Fibroblast of lung (primary cell): ENCODE results near the gene ERI3. TPM values are rescaled to one million over a fixed set of nuclear protein-coding genes. Genes with fewer than 3 reads are reported as not detected.

ENCODE experiments used
- DNase-seq, 2 donors: peaks; one replicate each; pipeline versions ENCODE4 v3.0.0 to v3.0.0-alpha.2; 2010; ENCODE audit warnings: low read depth in 2 of 2
- H2AFZ ChIP-seq: 2 replicates; pipeline ENCODE4 v1.5.1; 2012; ENCODE audit warnings: low read length, control low read depth, inconsistent platforms
- H3K27ac ChIP-seq: 2 replicates; pipeline ENCODE4 v1.5.1; 2011; ENCODE audit warnings: low read length, control low read depth; ENCODE audit not compliant: insufficient read depth
- H3K27me3 ChIP-seq: 2 replicates; pipeline ENCODE4 v1.5.1; 2011; ENCODE audit warnings: mild to moderate bottlenecking, low read length; ENCODE audit not compliant: control insufficient read depth, insufficient read depth
- H3K36me3 ChIP-seq: 2 replicates; pipeline ENCODE4 v1.5.1; 2011; ENCODE audit warnings: low read length; ENCODE audit not compliant: control insufficient read depth, insufficient read depth
- H3K4me1 ChIP-seq: 2 replicates; pipeline ENCODE4 v1.5.1; 2011; ENCODE audit warnings: low read length; ENCODE audit not compliant: control insufficient read depth, insufficient read depth; ENCODE audit errors: extremely low read depth
- H3K4me2 ChIP-seq: 2 replicates; pipeline ENCODE4 v1.5.1; 2011; ENCODE audit warnings: low read length, control low read depth; ENCODE audit not compliant: insufficient read depth; ENCODE audit errors: extremely low read depth
- H3K4me3 ChIP-seq, 4 experiments: fragments of 200-600 bp in 1 of 4; sonication (generic) in 1 of 4; replicated peaks in 1 of 4; 2 replicates each; pipeline ENCODE4 v1.5.1; 2011 to 2016; ENCODE audit warnings: low read length in 4 of 4, low read depth in 3 of 4, mild to moderate bottlenecking in 3 of 4, control low read depth in 2 of 4, inconsistent platforms in 1 of 4, mixed read lengths in 1 of 4; ENCODE audit not compliant: insufficient read depth in 1 of 4; ENCODE audit errors: control extremely low read depth in 1 of 4
- H3K79me2 ChIP-seq: 2 replicates; pipeline ENCODE4 v1.5.1; 2012; ENCODE audit warnings: mild to moderate bottlenecking, low read length, inconsistent platforms; ENCODE audit not compliant: control insufficient read depth, insufficient read depth
- H3K9ac ChIP-seq: 2 replicates; pipeline ENCODE4 v1.5.1; 2011; ENCODE audit warnings: mild to moderate bottlenecking, low read length, control low read depth; ENCODE audit not compliant: insufficient read depth
- H3K9me3 ChIP-seq: 2 replicates; pipeline ENCODE4 v1.5.1; 2012; ENCODE audit warnings: low read depth, low read length; ENCODE audit not compliant: control insufficient read depth, insufficient read depth
- H4K20me1 ChIP-seq: 2 replicates; pipeline ENCODE4 v1.5.1; 2011; ENCODE audit warnings: low read length; ENCODE audit not compliant: control insufficient read depth, insufficient read depth; ENCODE audit errors: extremely low read depth
- CTCF ChIP-seq, 2 donors: IDR thresholded peaks in 1 of 2; conservative IDR thresholded peaks in 1 of 2; 1 replicate in 1 of 2; 2 replicates in 1 of 2; pipeline ENCODE4 v1.5.1; 2011 to 2012; ENCODE audit warnings: low read length in 2 of 2, control low read depth in 1 of 2, inconsistent platforms in 1 of 2, low read depth in 1 of 2, mild to moderate bottlenecking in 1 of 2
- EZH2 ChIP-seq: IDR thresholded peaks from 2 replicates; pipeline ENCODE4 v1.5.1; 2012; ENCODE audit warnings: low read length, control low read depth, mild to moderate bottlenecking; ENCODE audit errors: missing control alignments
- polyA plus RNA-seq, 2 donors: library from polyadenylated mRNA; depleted of rRNA in 1 of 2; stranded (reverse) in 1 of 2; unstranded in 1 of 2; fragments of >200 nt; gene quantifications; 2 replicates each; pipeline ENCODE4 v1.2.1, GENCODE V29; 2011 to 2012; ENCODE audit warnings: missing spikeins in 1 of 2
- total RNA-seq: library from RNA; depleted of rRNA; stranded (reverse); fragments of >200 nt; gene quantifications from 2 replicates; pipeline ENCODE4 v1.2.1, GENCODE V29; 2014

Gene ERI3
- total and polyA plus RNA-seq, 2 donors (not counting 1 experiment from before 2014, with no cell fraction given), result 43.4 to 44.9 TPM

GRCh38 chr1:44251989-44252671 is 102.9 kb downstream of the ERI3 start:
- no peak overlapping the region for H2AFZ ChIP-seq
- H3K36me3 ChIP-seq, result no peaks in the 10 kb centered on the region
- no peak for DNase-seq
- TF ChIP-seq EZH2, result no peak
- no peak for TF ChIP-seq CTCF (conservative IDR thresholded peaks at IDR 0.05 in 1 of 2, IDR thresholded peaks at IDR 0.05 in 1 of 2; ENCODE audit: low read depth in 1 of 2, low read length in 2 of 2)
- no peaks in the 10 kb centered on the region for H4K20me1 ChIP-seq
- no peak overlapping the region for H3K4me3 ChIP-seq
- H3K4me1 ChIP-seq, result no peaks in the 10 kb centered on the region
- H3K9me3 ChIP-seq, result no peaks in the 10 kb centered on the region
- H3K9ac ChIP-seq, result no peak overlapping the region
- H3K79me2 ChIP-seq, result no peaks in the 10 kb centered on the region
- H3K27ac ChIP-seq, result no peak overlapping the region
- H3K27me3 ChIP-seq, result no peaks in the 10 kb centered on the region
- no peak overlapping the region for H3K4me2 ChIP-seq

- Histone ChIP-seq H3K27me3 (no peaks in the 10 kb centered on the region), H3K27ac (no peak overlapping the region), H3K36me3 (no peaks in the 10 kb centered on the region), H3K4me2 (no peak overlapping the region), H2AFZ (no peak overlapping the region), H3K4me3 (no peak overlapping the region), H3K9me3 (no peaks in the 10 kb centered on the region), H3K79me2 (no peaks in the 10 kb centered on the region), H3K4me1 (no peaks in the 10 kb centered on the region), H4K20me1 (no peaks in the 10 kb centered on the region), H3K9ac (no peak overlapping the region)
- no peak for DNase-seq
- TF ChIP-seq CTCF (conservative IDR thresholded peaks at IDR 0.05 in 1 of 2, IDR thresholded peaks at IDR 0.05 in 1 of 2; ENCODE audit: low read depth in 1 of 2, low read length in 2 of 2) (no peak), EZH2 (no peak)
Observed at GRCh38 chr1:44251486-44251885, 103.6 kb downstream of the ERI3 start.

- no peaks in the 10 kb centered on the region for H3K79me2 ChIP-seq
- no peaks in the 10 kb centered on the region for H4K20me1 ChIP-seq
- no peak overlapping the region for H3K27ac ChIP-seq
- no peak overlapping the region for H3K4me3 ChIP-seq
- H3K9me3 ChIP-seq, result no peaks in the 10 kb centered on the region
- no peak overlapping the region for H2AFZ ChIP-seq
- no peak for DNase-seq
- H3K36me3 ChIP-seq, result no peaks in the 10 kb centered on the region
- H3K27me3 ChIP-seq, result no peaks in the 10 kb centered on the region
- no peak overlapping the region for H3K4me2 ChIP-seq
- no peaks in the 10 kb centered on the region for H3K4me1 ChIP-seq
- TF ChIP-seq EZH2, result no peak
- no peak for TF ChIP-seq CTCF (conservative IDR thresholded peaks at IDR 0.05 in 1 of 2, IDR thresholded peaks at IDR 0.05 in 1 of 2; ENCODE audit: low read depth in 1 of 2, low read length in 2 of 2)
- no peak overlapping the region for H3K9ac ChIP-seq
Observed at GRCh38 chr1:44250068-44250781, 104.8 kb downstream of the ERI3 start.
